Large intestine (tissue), 3 donors: ENCODE results near the gene ZMAT5. TPM values are rescaled to one million over a fixed set of nuclear protein-coding genes. Genes with fewer than 3 reads are reported as not detected.

Experiments
- DNase-seq, 2 donors: peaks; one replicate each; pipeline versions ENCODE4 v3.0.0 to v3.0.0-alpha.2; 2013
- H3K27ac ChIP-seq: one replicate; pipeline ENCODE4 v1.5.1; 2013; ENCODE audit warnings: low read length
- H3K27me3 ChIP-seq: 2 replicates; pipeline ENCODE4 v1.6.1; 2013; ENCODE audit warnings: low read length; ENCODE audit not compliant: control insufficient read depth, insufficient read depth
- H3K36me3 ChIP-seq: 2 replicates; pipeline ENCODE4 v1.6.1; 2013; ENCODE audit warnings: low read length; ENCODE audit not compliant: control insufficient read depth, insufficient read depth
- H3K4me1 ChIP-seq: one replicate; pipeline ENCODE4 v1.6.1; 2013; ENCODE audit warnings: low read length; ENCODE audit not compliant: control insufficient read depth, insufficient read depth
- H3K4me3 ChIP-seq: one replicate; pipeline ENCODE4 v1.5.1; 2013; ENCODE audit warnings: low read length
- H3K9me3 ChIP-seq: one replicate; pipeline ENCODE4 v1.6.1; 2013; ENCODE audit warnings: mild to moderate bottlenecking, low read depth, low read length, moderate library complexity; ENCODE audit not compliant: control insufficient read depth
- WGBS: methylation state at CpG from one replicate; pipeline ENCODE4 v1.1.5; 2013; ENCODE audit warnings: low lambda C conversion rate; ENCODE audit not compliant: insufficient coverage; 5-methylcytosine and 5-hydroxymethylcytosine counted together
- polyA plus RNA-seq: library from polyadenylated mRNA; unstranded; fragments of 120-200 nt; gene quantifications from one replicate; pipeline ENCODE4 v1.2.1, GENCODE V29; 2013

The ZMAT5 gene
- polyA plus RNA-seq, 1 donor = 19.5 TPM

DNA sequence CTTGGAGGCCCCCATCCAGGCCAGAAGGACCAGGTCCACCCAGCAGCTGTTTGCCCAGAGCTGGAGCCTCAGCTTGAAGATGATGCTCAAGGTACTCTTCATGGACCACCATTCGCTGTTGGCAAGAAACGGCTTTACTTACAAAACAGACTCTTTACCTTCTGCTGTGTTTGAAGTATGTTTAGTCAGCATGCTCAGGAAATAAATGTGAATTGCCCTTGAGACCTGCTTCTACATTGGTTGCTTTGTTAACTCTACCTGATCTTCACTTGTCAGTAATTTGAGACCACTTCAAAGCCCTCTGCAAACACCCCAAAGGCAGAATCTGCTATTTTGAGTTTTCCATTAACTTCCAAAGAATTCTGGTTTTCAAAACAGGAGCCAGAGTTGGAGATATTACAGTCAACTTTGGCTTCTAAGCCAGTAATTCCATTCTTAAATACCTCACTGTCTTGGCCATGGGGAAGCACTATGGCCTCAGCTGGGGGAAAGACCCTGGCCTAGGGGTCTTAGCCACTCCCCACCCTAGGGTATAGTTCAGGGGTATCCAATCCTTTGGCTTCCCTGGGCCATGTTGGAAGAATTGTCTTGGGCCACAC is 3.0 kb upstream of the ZMAT5 start:
- H3K9me3 ChIP-seq = no peaks in the 10 kb centered on the region
- H3K4me1 ChIP-seq = peaks cover 12% of the 10 kb centered on the region
- no peak overlapping the region for H3K4me3 ChIP-seq
- peaks cover 16% of the 10 kb centered on the region for H3K36me3 ChIP-seq
- H3K27ac ChIP-seq = no peak overlapping the region
- H3K27me3 ChIP-seq = no peaks in the 10 kb centered on the region
- no peak for DNase-seq
- 80% methylated on average over 1 of the region's 2 CpGs for WGBS

- no CpG with 5 or more reads among the region's 6 CpGs for WGBS
- Histone ChIP-seq H3K36me3 (peaks cover 16% of the 10 kb centered on the region), H3K9me3 (no peaks in the 10 kb centered on the region), H3K4me3 (peak overlapping the region; percentile 98), H3K4me1 (peaks cover 12% of the 10 kb centered on the region), H3K27ac (no peak overlapping the region), H3K27me3 (no peaks in the 10 kb centered on the region)
- no peak for DNase-seq
These were observed 1.4 kb upstream of the ZMAT5 start for GRCh38 chr22:29768052-29768693.

DNA sequence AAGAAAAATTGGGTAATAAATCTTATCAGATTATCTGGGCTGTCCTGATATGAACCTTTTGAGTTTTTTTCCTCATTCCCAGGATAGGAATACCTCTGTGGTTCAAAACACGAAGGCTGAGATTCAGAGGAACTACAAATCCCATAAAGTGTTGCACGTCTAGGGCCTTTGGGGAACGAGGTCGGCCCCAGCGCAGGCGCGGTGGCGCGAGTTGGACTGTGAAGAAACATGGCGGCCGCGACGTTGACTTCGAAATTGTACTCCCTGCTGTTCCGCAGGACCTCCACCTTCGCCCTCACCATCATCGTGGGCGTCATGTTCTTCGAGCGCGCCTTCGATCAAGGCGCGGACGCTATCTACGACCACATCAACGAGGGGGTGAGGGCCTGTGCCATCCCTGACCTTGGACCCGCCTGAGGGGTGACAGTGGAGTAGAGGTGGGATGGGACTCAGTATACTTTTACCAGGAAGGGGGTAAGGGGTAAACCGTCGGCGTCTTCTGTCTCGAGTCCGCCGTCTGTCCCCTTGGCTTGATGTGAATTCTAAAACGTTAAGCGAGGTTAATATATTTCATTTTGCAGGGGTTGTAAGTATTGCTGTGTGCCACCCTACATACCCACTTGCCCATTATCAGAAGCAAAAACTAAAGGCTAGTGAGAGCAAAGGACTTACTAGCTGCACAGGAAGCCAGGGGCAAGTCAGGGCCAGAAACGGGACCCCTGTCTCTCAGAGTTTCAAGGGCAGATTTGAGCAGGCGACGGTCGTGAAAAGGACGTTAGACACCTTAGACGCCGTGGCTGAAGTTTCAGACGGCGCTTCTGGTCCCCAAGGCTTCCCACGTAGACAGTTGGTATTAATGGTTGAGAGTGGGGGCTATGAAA is 604 bp upstream of the ZMAT5 start, which contains the start of gene UQCR10:
TSS of gene UQCR10 (plus strand) at position 199 of the 881 bp plus-strand sequence. CDS start at position 229, 30 bp downstream.
- peak; percentile 92 to 95 for DNase-seq
- WGBS = no CpG with 5 or more reads among the region's 46 CpGs

DNA sequence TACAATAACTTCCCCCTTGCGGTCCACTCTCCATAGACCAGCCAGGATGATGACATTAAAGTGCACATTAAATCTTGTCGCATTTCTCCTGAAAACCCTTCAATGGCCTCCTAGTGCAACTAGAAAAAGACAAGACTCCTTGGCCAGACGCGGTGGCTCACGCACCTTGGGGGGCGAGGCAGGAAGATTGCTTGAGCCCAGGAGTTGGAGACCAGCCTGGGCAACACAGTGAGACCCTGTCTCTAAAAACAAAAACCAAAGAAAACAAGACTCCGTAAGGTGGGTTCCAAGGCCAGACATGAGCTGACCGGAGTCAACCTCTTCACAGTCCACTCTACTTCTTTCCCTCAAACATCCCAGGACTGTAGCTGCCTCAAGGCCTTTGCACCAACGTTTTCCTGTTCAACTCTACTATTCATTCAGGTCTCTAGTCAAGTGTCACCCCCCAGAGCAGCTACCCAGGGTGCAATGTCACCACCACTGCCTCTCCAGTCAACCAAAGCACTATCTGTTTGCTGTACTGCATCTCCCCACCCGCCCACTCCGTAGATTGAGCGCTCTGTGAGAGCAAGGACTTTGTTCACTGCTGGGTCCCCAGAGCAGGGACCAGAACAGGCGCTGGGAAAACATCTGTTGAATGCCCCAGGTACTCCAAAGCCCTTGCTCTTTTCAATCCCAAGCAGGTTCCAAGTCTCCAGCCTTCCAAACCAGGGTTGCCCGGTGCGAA is 739 bp downstream of the ZMAT5 start:
- H3K4me1 ChIP-seq = peaks cover 12% of the 10 kb centered on the region
- WGBS = 80% methylated on average over 1 of the region's 15 CpGs
- DNase-seq = peak in 1 of 2 donors; percentile 47

More for the DNA sequence above, 604 bp upstream of the ZMAT5 start, which contains the start of gene UQCR10:
- peaks cover 12% of the 10 kb centered on the region for H3K4me1 ChIP-seq
- H3K27ac ChIP-seq = peak within 1 kb of the TSS; percentile 87
- peaks cover 16% of the 10 kb centered on the region for H3K36me3 ChIP-seq
- H3K27me3 ChIP-seq = no peaks in the 10 kb centered on the region
- H3K4me3 ChIP-seq = peak within 1 kb of the TSS; percentile 98
- no peaks in the 10 kb centered on the region for H3K9me3 ChIP-seq

DNA sequence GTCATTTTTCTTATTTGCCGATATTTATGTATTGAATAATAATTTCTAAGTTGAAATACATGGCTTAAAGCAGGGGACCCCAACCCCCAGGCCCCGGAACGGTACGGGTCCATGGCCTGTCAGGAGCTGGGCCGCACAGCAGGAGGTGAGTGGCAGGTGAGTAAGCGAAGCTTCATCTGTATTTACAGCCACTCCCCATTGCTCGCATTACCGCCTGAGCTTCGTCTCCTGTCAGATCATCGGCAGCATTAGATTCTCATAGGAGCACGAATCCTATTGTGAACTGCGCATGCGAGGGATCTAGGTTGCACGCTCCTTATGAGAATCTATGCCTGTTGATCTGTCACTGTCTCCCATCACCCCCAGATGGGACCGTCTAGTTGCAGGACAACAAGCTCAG is 4.5 kb downstream of the ZMAT5 start:
- no peak overlapping the region for H3K27ac ChIP-seq
- no peaks in the 10 kb centered on the region for H3K9me3 ChIP-seq
- no peaks in the 10 kb centered on the region for H3K27me3 ChIP-seq
- no peak overlapping the region for H3K4me3 ChIP-seq
- H3K36me3 ChIP-seq = no peaks in the 10 kb centered on the region
- WGBS = 100% methylated on average over 1 of the region's 15 CpGs
- no peak for DNase-seq
- peaks cover 8% of the 10 kb centered on the region for H3K4me1 ChIP-seq

More for the DNA sequence above, 739 bp downstream of the ZMAT5 start:
- Histone ChIP-seq H3K27ac (peak overlapping the region; percentile 87), H3K4me3 (peak overlapping the region; percentile 98), H3K9me3 (no peaks in the 10 kb centered on the region), H3K27me3 (no peaks in the 10 kb centered on the region), H3K36me3 (peaks cover 15% of the 10 kb centered on the region)

DNA sequence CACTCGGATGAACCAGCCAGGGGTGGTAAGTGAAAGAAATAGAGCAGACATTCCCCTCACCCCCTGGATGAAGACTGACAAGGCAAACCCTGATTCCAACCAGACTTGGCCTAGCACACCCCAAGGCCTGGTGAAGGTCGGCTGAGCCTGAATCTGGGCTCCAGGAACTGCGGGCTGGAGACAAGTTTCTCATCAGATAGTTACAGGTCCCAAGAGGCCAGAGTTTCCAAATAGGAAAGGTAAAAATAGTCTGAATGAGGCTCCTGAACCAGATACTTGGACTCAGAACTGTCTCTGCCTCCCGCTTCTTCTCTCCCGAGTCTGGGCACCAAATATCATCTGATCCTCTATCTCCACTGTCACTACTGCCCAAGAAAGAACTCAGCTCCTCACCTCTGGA is 7.8 kb downstream of the ZMAT5 start:
- H3K27ac ChIP-seq = no peak overlapping the region
- no peak overlapping the region for H3K4me3 ChIP-seq
- no peaks in the 10 kb centered on the region for H3K4me1 ChIP-seq
- H3K36me3 ChIP-seq = no peaks in the 10 kb centered on the region
- no peaks in the 10 kb centered on the region for H3K27me3 ChIP-seq
- no CpG with 5 or more reads among the region's 5 CpGs for WGBS
- no peaks in the 10 kb centered on the region for H3K9me3 ChIP-seq
- no peak for DNase-seq

DNA sequence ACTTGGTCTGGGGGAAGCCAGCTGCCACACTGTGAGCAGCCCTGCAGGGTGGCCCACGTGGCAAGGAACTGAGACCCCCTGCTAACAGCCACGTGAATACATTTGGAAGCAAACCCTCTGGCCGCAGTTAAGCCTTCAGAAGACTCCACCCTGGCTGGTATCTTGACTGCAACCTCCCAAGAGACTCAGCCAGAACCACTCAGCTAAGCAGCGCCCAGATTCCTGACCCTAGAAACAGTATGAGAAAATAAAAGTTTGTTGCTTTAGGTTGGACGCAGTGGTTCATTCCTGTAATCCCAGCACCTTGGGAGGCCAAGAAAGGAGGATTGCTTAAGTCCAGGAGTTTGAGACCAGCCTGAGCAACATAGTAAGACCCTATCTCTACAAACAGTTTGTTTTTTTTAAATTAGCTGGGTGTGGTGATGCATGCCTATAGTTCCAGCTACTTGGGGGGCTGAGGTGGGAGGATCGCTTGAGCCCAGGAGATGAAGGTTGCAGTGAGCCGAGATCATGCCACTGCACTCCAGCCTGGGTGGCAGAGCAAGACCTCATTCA is 8.7 kb downstream of the ZMAT5 start:
- WGBS = no CpG with 5 or more reads among the region's 7 CpGs
- no peaks in the 10 kb centered on the region for H3K27me3 ChIP-seq
- H3K36me3 ChIP-seq = no peaks in the 10 kb centered on the region
- H3K4me3 ChIP-seq = no peak overlapping the region
- H3K27ac ChIP-seq = no peak overlapping the region
- DNase-seq = no peak
- H3K9me3 ChIP-seq = no peaks in the 10 kb centered on the region
- H3K4me1 ChIP-seq = no peaks in the 10 kb centered on the region

- no CpG with 5 or more reads among the region's 3 CpGs for WGBS
These were observed 9.7 kb downstream of the ZMAT5 start for GRCh38 chr22:29757096-29757495.

GRCh38 chr22:29756341-29756740 is 10.5 kb downstream of the ZMAT5 start:
- H3K27ac ChIP-seq = no peak overlapping the region
- peaks cover 5% of the 10 kb centered on the region for H3K36me3 ChIP-seq
- DNase-seq = no peak
- WGBS = no CpG with 5 or more reads among the region's 7 CpGs
- H3K4me1 ChIP-seq = no peaks in the 10 kb centered on the region
- no peaks in the 10 kb centered on the region for H3K9me3 ChIP-seq
- H3K4me3 ChIP-seq = no peak overlapping the region
- no peaks in the 10 kb centered on the region for H3K27me3 ChIP-seq

More at GRCh38 chr22:29757096-29757495, 9.7 kb downstream of the ZMAT5 start:
- Histone ChIP-seq H3K4me3 (no peak overlapping the region), H3K36me3 (peaks cover 2% of the 10 kb centered on the region), H3K9me3 (no peaks in the 10 kb centered on the region), H3K27ac (no peak overlapping the region), H3K4me1 (no peaks in the 10 kb centered on the region), H3K27me3 (no peaks in the 10 kb centered on the region)
- no peak for DNase-seq
